Nephron progenitor cell (in vitro differentiated cells): ENCODE data around the gene CD46.

Experiments used
- DNase-seq: peaks from one replicate; pipeline ENCODE4 v3.0.0; 2021
- H3K27ac Mint-ChIP-seq: 2 replicates; pipeline ENCODE4 v1.8.0; 2021; ENCODE audit warnings: mild to moderate bottlenecking, moderate library complexity, mixed read lengths
- H3K27me3 Mint-ChIP-seq: 2 replicates; pipeline ENCODE4 v1.8.0; 2021; ENCODE audit warnings: mild to moderate bottlenecking, low read depth, mixed read lengths; ENCODE audit not compliant: poor library complexity
- H3K36me3 Mint-ChIP-seq: 2 replicates; pipeline ENCODE4 v1.8.0; 2021; ENCODE audit warnings: low read depth, mixed read lengths
- H3K4me1 Mint-ChIP-seq: 2 replicates; pipeline ENCODE4 v1.8.0; 2021; ENCODE audit warnings: mixed read lengths
- H3K4me3 Mint-ChIP-seq: 2 replicates; pipeline ENCODE4 v1.8.0; 2021; ENCODE audit warnings: mild to moderate bottlenecking, moderate library complexity, mixed read lengths
- H3K9me3 Mint-ChIP-seq: 2 replicates; pipeline ENCODE4 v1.8.0; 2021; ENCODE audit warnings: mild to moderate bottlenecking, moderate library complexity, mixed read lengths
- TF ChIP-seq, protein P1 (sequence below): fragments of 200-600 bp; sonication (generic); IDR thresholded peaks from 2 replicates; pipeline ENCODE4 v1.5.0; 2021; ENCODE audit warnings: antibody characterized with exemption

Gene CD46

DNA sequence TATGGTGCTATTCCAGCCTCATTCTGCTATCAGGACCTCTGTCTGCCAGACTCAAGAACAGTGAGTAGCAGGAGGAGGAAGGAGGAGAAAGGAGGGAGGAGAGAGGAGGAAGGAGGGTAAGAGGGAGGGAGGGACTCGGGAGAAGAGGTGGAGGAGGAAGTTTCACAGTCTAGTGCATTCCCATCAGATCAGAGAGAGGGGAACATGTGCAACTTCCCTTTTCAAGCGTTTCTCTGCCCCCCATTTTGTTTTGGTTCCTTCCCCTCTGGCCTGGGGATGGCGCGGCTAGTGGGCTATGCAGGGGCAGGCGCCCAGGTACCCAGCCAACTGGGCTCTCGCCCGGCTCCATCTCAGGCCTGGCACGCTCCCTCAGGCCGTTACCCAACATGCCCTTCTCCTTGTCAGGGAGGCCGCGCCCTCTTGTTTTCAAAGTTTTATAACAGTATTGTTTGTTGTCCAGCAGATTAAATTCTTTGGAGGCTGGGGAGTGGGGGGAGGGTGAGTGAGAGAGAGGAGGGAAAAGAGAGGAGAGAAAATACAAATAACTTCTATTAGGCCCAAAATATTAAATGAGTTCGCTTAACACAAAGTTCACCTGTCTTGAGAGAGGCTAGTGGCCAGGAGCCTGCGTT lies 56.0 kb downstream of the CD46 start:
- no peak for DNase-seq
- no peak overlapping the region for H3K27ac Mint-ChIP-seq
- no peak overlapping the region for H3K4me3 Mint-ChIP-seq
- TF ChIP-seq, protein P1, sequence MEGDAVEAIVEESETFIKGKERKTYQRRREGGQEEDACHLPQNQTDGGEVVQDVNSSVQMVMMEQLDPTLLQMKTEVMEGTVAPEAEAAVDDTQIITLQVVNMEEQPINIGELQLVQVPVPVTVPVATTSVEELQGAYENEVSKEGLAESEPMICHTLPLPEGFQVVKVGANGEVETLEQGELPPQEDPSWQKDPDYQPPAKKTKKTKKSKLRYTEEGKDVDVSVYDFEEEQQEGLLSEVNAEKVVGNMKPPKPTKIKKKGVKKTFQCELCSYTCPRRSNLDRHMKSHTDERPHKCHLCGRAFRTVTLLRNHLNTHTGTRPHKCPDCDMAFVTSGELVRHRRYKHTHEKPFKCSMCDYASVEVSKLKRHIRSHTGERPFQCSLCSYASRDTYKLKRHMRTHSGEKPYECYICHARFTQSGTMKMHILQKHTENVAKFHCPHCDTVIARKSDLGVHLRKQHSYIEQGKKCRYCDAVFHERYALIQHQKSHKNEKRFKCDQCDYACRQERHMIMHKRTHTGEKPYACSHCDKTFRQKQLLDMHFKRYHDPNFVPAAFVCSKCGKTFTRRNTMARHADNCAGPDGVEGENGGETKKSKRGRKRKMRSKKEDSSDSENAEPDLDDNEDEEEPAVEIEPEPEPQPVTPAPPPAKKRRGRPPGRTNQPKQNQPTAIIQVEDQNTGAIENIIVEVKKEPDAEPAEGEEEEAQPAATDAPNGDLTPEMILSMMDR: no peak
- no peaks in the 10 kb centered on the region for H3K9me3 Mint-ChIP-seq
- peaks cover 4% of the 10 kb centered on the region for H3K27me3 Mint-ChIP-seq
- H3K36me3 Mint-ChIP-seq: no peaks in the 10 kb centered on the region
- peaks cover 65% of the 10 kb centered on the region for H3K4me1 Mint-ChIP-seq

DNA sequence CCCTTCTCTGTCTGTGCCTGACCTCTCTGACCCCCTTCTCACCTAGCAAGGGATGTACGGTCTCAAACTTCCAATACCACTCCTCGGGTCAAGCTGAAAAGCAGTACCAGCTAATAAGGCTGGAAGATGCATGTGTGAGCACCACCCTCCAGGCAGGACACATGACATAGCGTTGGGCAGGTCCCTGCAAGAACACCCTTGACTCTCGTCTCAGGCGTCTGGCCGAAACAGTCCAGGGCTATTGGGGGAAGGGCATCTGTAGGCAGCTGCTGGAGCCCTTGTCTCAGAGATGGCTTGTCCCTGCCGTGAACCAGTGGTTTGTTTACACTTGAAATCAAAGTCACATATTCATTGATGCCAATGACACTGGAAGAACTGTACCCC lies 56.5 kb downstream of the CD46 start:
- TF ChIP-seq, protein P1: no peak
- H3K9me3 Mint-ChIP-seq: no peaks in the 10 kb centered on the region
- H3K27me3 Mint-ChIP-seq: peaks cover 4% of the 10 kb centered on the region
- DNase-seq: no peak
- H3K36me3 Mint-ChIP-seq: no peaks in the 10 kb centered on the region
- H3K4me3 Mint-ChIP-seq: no peak overlapping the region
- peaks cover 65% of the 10 kb centered on the region for H3K4me1 Mint-ChIP-seq
- H3K27ac Mint-ChIP-seq: peak overlapping the region; percentile 36

DNA sequence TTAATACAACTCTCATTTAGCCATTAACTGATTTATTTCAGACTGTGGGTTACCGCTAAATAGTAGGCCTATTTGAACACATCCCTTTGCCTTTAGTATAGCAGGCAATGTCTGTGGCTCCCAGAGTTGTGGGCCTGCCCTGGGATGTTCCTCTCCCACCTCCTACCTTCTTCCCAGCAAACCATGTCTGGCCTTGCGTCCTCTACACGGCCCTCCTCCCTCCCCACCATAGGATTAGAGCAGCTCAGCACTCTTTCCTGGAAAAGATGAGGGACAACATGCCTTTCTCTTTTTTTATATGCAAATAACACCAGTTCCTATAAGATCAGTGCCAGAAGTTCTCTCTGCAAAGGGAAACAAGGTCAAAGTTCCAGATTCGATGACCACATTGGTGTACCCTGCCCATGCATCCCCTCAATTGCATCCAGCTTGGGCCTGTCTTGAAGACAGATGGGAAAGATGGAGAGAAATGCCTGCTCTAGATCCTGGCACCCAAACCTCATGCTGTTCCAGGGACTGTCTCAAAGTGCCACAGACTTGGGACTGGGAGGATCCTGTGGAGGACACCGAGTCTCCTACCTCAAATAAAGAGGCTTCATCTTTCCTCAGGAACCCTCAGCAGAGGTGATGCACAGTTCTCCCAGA lies 57.2 kb downstream of the CD46 start:
- Mint-ChIP-seq H3K27ac (no peak overlapping the region), H3K27me3 (peaks cover 4% of the 10 kb centered on the region), H3K4me3 (no peak overlapping the region), H3K9me3 (no peaks in the 10 kb centered on the region), H3K36me3 (no peaks in the 10 kb centered on the region), H3K4me1 (peaks cover 60% of the 10 kb centered on the region)
- DNase-seq: no peak
- TF ChIP-seq, protein P1: no peak

DNA sequence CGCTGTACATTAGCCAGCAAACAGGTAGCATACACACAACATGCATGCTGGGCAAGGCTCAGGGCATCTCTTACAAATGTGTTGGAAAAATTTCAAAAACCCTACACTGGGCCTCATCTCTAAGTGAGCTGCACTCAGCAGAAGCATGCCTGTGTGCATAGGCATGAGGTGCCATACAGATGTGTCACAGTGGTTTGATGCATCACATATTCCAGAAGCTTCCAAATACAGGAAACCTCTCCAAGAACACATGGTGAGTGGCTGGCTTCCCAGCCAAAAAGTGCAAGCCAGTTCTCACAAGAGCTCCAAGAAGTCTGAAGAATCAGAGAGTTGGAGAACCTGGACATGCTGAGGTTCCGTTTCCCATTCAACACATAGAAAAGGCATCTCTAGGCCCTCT lies 58.3 kb downstream of the CD46 start:
- Mint-ChIP-seq H3K4me3 (no peak overlapping the region), H3K27me3 (peaks cover 7% of the 10 kb centered on the region), H3K36me3 (peaks cover 5% of the 10 kb centered on the region), H3K9me3 (no peaks in the 10 kb centered on the region), H3K27ac (no peak overlapping the region), H3K4me1 (peaks cover 48% of the 10 kb centered on the region)
- TF ChIP-seq, protein P1: no peak
- DNase-seq: no peak

DNA sequence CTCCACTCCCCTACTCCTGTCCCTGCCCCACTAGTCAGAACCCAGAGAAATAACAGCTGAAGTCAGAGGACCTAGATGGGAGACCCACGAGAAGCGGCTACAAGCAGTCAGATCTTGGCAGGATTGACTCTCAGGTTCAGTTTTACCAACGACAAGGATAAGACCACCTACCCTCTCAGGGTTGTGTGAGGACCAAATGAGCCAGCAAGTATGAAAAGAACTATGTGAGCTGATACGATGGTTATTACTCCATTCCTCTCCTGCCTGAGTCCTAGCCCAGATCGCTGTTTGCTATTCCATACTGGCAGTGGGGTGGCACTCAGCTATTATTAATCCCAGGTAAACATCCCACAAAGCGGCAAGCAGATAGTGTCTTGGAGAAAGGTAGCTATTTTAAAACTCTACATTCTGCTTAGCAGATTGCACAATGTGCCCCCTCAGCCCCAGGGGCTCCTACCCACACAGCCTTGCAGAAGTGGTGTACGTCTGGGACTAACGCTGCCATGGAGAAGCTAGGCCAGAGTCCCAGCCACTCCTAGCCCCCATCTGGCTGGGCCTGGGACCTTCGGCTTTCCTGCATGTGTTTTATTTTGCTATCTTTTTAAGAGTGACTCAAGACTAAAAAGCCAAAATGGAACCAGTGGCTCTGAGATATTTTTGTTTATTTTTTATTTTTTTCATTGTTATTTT lies 58.9 kb downstream of the CD46 start:
- TF ChIP-seq, protein P1: no peak
- Mint-ChIP-seq H3K27ac (no peak overlapping the region), H3K36me3 (peaks cover 10% of the 10 kb centered on the region), H3K9me3 (no peaks in the 10 kb centered on the region), H3K27me3 (peaks cover 8% of the 10 kb centered on the region), H3K4me3 (no peak overlapping the region), H3K4me1 (peaks cover 43% of the 10 kb centered on the region)
- DNase-seq: no peak
